HepG2 (cell line): ENCODE results near the gene MEGF6. TPM values are rescaled to one million over a fixed set of nuclear protein-coding genes. Genes with fewer than 3 reads are reported as not detected.
A peak's percentile ranks its signal among the peaks of the same experiment; 100 is the strongest.

Experiments
- ADNP ChIP-seq: sonication (generic); formaldehyde crosslinking; IDR thresholded peaks from 2 replicates; pipeline ENCODE4 v1.4.0; 2020; ENCODE audit warnings: missing genetic modification reagents
- BRF2 ChIP-seq: sonication (generic); formaldehyde crosslinking; IDR thresholded peaks from 2 replicates; pipeline ENCODE4 v1.8.1; 2022; ENCODE audit warnings: mild to moderate bottlenecking, missing genetic modification reagents
- CEBPB ChIP-seq: IDR thresholded peaks from 2 replicates; pipeline ENCODE4 v1.6.1; 2011; ENCODE audit warnings: low read depth, low read length, improper control_type of control experiment, borderline replicate concordance
- E2F5 ChIP-seq: sonication (generic); formaldehyde crosslinking; conservative IDR thresholded peaks from 2 replicates; pipeline ENCODE4 v1.4.0; 2020; ENCODE audit warnings: missing genetic modification reagents
- HMG20B ChIP-seq: conservative IDR thresholded peaks from 2 replicates; pipeline ENCODE4 v1.6.1; 2016; ENCODE audit warnings: missing genetic modification reagents, missing compliant biosample characterization
- KMT2B ChIP-seq: IDR thresholded peaks from 2 replicates; pipeline ENCODE4 v1.6.1; 2016; ENCODE audit warnings: missing genetic modification reagents, missing compliant biosample characterization
- LRRFIP1 ChIP-seq: sonication (generic); formaldehyde crosslinking; conservative IDR thresholded peaks from 2 replicates; pipeline ENCODE4 v1.4.0; 2020; ENCODE audit warnings: missing genetic modification reagents
- NRL ChIP-seq: sonication (generic); formaldehyde crosslinking; IDR thresholded peaks from 2 replicates; pipeline ENCODE4 v1.5.0; 2020; ENCODE audit warnings: missing genetic modification reagents, mild to moderate bottlenecking, moderate library complexity, borderline replicate concordance
- PHF21A ChIP-seq: sonication (generic); formaldehyde crosslinking; IDR thresholded peaks from 2 replicates; pipeline ENCODE4 v1.5.0; 2020; ENCODE audit warnings: mild to moderate bottlenecking, missing genetic modification reagents
- RAD51 ChIP-seq: fragments of 450-650 bp; IDR thresholded peaks from 2 replicates; pipeline ENCODE4 v1.6.1; 2016; ENCODE audit warnings: borderline replicate concordance
- SP1 ChIP-seq, 2 experiments: fragments of 450-650 bp in 1 of 2; sonication (generic) in 1 of 2; formaldehyde crosslinking in 1 of 2; IDR thresholded peaks; 2 replicates each; pipeline versions ENCODE4 v1.4.0 to v1.6.1; 2016 to 2020; ENCODE audit warnings: missing genetic modification reagents in 1 of 2
- STAG1 ChIP-seq: sonication (generic); formaldehyde crosslinking; IDR thresholded peaks from 2 replicates; pipeline ENCODE4 v1.4.0; 2020; ENCODE audit warnings: missing genetic modification reagents
- TOE1 ChIP-seq: sonication (generic); formaldehyde crosslinking; IDR thresholded peaks from 2 replicates; pipeline ENCODE4 v1.4.0; 2020; ENCODE audit warnings: mild to moderate bottlenecking, missing genetic modification reagents
- XBP1 ChIP-seq: sonication (generic); formaldehyde crosslinking; IDR thresholded peaks from 2 replicates; pipeline ENCODE4 v1.5.0; 2020; ENCODE audit warnings: missing genetic modification reagents
- ZNF276 ChIP-seq: sonication (generic); formaldehyde crosslinking; IDR thresholded peaks from 2 replicates; pipeline ENCODE4 v1.4.0; 2020; ENCODE audit warnings: mild to moderate bottlenecking, low read depth, missing genetic modification reagents
- ZNF383 ChIP-seq: sonication (generic); formaldehyde crosslinking; IDR thresholded peaks from 2 replicates; pipeline ENCODE4 v1.4.0; 2020; ENCODE audit warnings: missing genetic modification reagents, mild to moderate bottlenecking, borderline replicate concordance
- ZNF576 ChIP-seq: sonication (generic); formaldehyde crosslinking; IDR thresholded peaks from 2 replicates; pipeline ENCODE4 v1.4.0; 2020; ENCODE audit warnings: mild to moderate bottlenecking, missing genetic modification reagents
- ZNF615 ChIP-seq: sonication (generic); formaldehyde crosslinking; IDR thresholded peaks from 2 replicates; pipeline ENCODE4 v1.5.0; 2020; ENCODE audit warnings: mild to moderate bottlenecking, missing genetic modification reagents, borderline replicate concordance
- ZNF660 ChIP-seq: sonication (generic); formaldehyde crosslinking; IDR thresholded peaks from 2 replicates; pipeline ENCODE4 v1.5.1; 2020; ENCODE audit warnings: mild to moderate bottlenecking, low read depth, missing genetic modification reagents, borderline replicate concordance
- ZNF761 ChIP-seq: sonication (generic); formaldehyde crosslinking; conservative IDR thresholded peaks from 2 replicates; pipeline ENCODE4 v1.4.0; 2020; ENCODE audit warnings: mild to moderate bottlenecking, missing genetic modification reagents
- ZNF773 ChIP-seq: sonication (generic); formaldehyde crosslinking; IDR thresholded peaks from 2 replicates; pipeline ENCODE4 v1.4.0; 2020; ENCODE audit warnings: missing genetic modification reagents, borderline replicate concordance
- ZNF782 ChIP-seq: sonication (generic); formaldehyde crosslinking; IDR thresholded peaks from 2 replicates; pipeline ENCODE4 v1.4.0; 2020; ENCODE audit warnings: missing genetic modification reagents, mild to moderate bottlenecking, borderline replicate concordance
- ZSCAN29 ChIP-seq: sonication (generic); formaldehyde crosslinking; conservative IDR thresholded peaks from 2 replicates; pipeline ENCODE4 v1.4.0; 2020; ENCODE audit warnings: mild to moderate bottlenecking, missing genetic modification reagents
- ZZZ3 ChIP-seq: sonication (generic); formaldehyde crosslinking; IDR thresholded peaks from 2 replicates; pipeline ENCODE4 v1.4.0; 2020; ENCODE audit warnings: missing genetic modification reagents, mild to moderate bottlenecking, borderline replicate concordance
- polyA plus RNA-seq, 8 experiments: library from polyadenylated mRNA; depleted of rRNA in 3 of 8; stranded (reverse) in 7 of 8; unstranded in 1 of 8; fragments of >200 nt; fragmentation: Illumina TruSeq in 4 of 8; extraction: Trizol in 4 of 8; gene quantifications; 2 replicates each; pipeline versions ENCODE4 v1.2.1 to v1.2.3, GENCODE V29; 2011 to 2016; ENCODE audit warnings: low read depth in 4 of 8, missing spikeins in 1 of 8, mixed read lengths in 1 of 8; ENCODE audit not compliant: insufficient read depth in 1 of 8
- total RNA-seq, 5 experiments: library from RNA; depleted of rRNA; stranded (reverse); fragments of >200 nt; fragmentation: Illumina TruSeq; extraction: Trizol; gene quantifications; 2 replicates each; pipeline ENCODE4 v1.2.3, GENCODE V29; 2016; ENCODE audit warnings: low read depth in 1 of 5

MEGF6 gene
- total and polyA plus RNA-seq, 2 of the 13 experiments (the other 11 are each of a cell fraction or from before 2014, with no cell fraction given), result 1.9 TPM

- 0 out of 2 replicates have a peak, but pooled peaks have one; percentile 27 for TF ChIP-seq PHF21A (CRISPR knock-in tag)
- TF ChIP-seq ZNF615 (CRISPR knock-in tag), result no peak
- TF ChIP-seq XBP1 (CRISPR knock-in tag), result no peak
- TF ChIP-seq NRL, result no peak
- no peak for TF ChIP-seq HMG20B (CRISPR knock-in tag)
- no peak for TF ChIP-seq ADNP
- no peak for TF ChIP-seq ZNF660
- TF ChIP-seq ZSCAN29 (CRISPR knock-in tag), result no peak
- no peak for TF ChIP-seq KMT2B (CRISPR knock-in tag)
- TF ChIP-seq SP1 (IDR thresholded peaks at IDR 0.05), result no peak
- no peak for TF ChIP-seq SP1 (CRISPR knock-in tag; IDR thresholded peaks at IDR 0.05)
- no peak for TF ChIP-seq ZZZ3 (CRISPR knock-in tag)
- peak; percentile 67 for TF ChIP-seq STAG1 (CRISPR knock-in tag)
- TF ChIP-seq ZNF576 (CRISPR knock-in tag), result no peak
- TF ChIP-seq TOE1, result no peak
- TF ChIP-seq LRRFIP1 (CRISPR knock-in tag), result no peak
- no peak for TF ChIP-seq E2F5
- TF ChIP-seq RAD51, result no peak
- no peak for TF ChIP-seq BRF2 (CRISPR knock-in tag)
- TF ChIP-seq ZNF276 (CRISPR knock-in tag), result no peak
- TF ChIP-seq CEBPB, result 0 out of 2 replicates have a peak, but pooled peaks have one; percentile 9
- TF ChIP-seq ZNF773 (CRISPR knock-in tag), result no peak
- no peak for TF ChIP-seq ZNF383 (CRISPR knock-in tag)
- TF ChIP-seq ZNF782, result no peak
- TF ChIP-seq ZNF761 (CRISPR knock-in tag), result no peak
Measured at GRCh38 chr1:3618881-3619671, 7.8 kb upstream of the MEGF6 start (continued).
